HG02943 (cell line): ENCODE results near the gene SPATA1.
"Not testable (repeated sequence)": the region's sequence is repeated elsewhere in the genome, so short reads cannot be mapped to it uniquely, and the experiment has no call there.

Experiments
- ATAC-seq: cut with Tn5 transposase; IDR thresholded peaks from one replicate; pipeline ENCODE4 v1.9.1; 2021; ENCODE audit warnings: mild to moderate bottlenecking, low read depth, moderate library complexity; ENCODE audit not compliant: unreplicated experiment

Gene SPATA1

GRCh38 chr1:84584126-84584525 is 77.9 kb downstream of the SPATA1 start:
- no peak for ATAC-seq

- ATAC-seq, result no peak
Observed at GRCh38 chr1:84585803-84586202, 79.6 kb downstream of the SPATA1 start.

DNA sequence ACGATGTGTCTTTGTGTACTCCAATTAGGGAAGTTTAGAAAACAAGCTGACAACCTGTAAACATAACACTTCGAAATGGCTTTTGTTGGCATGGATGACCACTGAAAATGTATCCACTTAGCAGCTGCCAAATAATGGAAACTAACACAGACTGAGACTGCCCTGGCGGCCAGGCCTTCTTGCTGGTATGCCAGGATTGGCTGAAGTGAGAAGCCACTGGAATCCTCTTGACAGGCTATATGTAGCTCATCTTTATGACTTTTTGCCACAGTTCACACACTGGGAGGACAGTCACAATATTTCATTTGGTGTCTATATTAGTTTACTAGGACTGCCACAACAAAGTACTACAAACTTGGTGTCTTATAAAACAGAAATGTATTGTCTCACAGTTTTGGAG is 80.9 kb downstream of the SPATA1 start:
- ATAC-seq, result no peak

DNA sequence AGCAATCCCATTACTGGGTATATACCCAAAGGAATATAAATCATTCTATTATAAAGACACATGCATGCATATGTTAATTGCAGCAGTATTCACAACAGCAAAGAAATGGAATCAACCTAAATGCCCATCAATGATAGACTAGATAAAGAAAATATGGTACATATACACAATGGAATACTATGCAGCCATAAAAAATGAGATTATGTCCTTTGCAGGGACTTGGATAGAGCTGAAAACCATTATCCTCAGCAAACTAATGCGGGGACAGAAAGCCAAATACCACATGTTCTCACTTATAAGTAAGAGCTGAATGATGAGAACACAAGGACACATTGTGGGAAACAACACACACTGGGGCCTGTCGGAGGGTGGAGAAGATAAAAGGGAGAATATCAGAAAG is 88.8 kb downstream of the SPATA1 start:
- not testable (repeated sequence) for ATAC-seq

DNA sequence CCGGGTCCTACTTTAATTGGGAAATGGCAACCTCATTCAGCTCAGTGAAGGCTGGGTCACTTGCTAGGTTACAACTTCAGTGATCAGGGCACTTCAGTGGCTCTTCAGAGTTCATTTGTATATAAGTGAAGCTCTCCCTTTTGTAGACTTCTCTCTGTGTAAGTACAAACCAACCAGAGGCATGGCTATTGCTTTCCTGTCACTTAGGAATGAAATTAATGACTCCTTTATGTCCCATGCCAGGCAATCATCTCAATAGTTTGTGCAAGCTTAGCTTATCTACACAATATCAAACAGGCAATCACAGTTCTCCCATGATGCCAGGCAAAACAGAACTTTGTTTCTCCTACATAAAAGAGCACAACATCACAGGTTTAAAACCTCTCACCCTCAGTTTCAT is 90.8 kb downstream of the SPATA1 start:
- no peak for ATAC-seq

DNA sequence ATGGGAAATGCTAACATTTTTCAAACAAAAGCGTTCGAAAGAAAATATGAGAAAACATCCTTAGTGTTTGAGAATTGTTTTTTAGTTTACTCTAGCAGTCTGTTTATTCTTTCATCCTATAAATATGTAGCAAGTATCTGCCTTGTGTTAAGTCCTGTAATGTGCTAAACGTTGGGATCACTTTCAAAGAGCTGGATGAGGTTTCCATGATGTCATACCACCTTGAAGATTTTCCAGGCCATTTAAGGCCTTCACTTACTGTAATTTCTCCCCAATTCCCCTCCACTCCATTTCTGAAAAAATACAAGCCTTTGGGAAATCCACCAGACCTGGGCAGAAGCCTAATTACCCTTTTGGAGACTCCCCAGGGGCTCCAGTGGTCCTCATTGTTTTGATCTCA is 92.2 kb downstream of the SPATA1 start:
- no peak for ATAC-seq

- ATAC-seq, result peak; percentile 67
Observed at GRCh38 chr1:84598846-84599741, 92.9 kb downstream of the SPATA1 start.

GRCh38 chr1:84600796-84601195 is 94.6 kb downstream of the SPATA1 start:
- ATAC-seq, result no peak

DNA sequence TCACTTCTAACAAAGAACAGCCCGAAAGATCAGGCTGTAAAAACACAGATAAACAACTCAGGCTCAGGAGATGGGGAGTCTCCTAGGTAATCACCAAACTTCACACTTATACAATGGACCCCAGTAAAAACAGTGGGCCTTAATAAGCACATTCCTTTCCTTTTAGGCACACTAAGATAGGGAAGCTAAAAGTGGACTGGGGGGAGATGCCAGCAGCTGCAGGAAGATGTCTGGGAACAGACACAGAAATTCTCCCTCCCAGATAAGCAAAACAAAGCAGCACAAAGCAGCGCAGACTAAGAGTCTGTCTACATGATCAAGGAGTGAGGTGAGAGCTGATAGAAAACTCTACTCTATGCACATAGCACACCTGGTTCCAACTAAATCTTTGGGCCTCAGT is 97.0 kb downstream of the SPATA1 start:
- no peak for ATAC-seq

- no peak for ATAC-seq
Observed at GRCh38 chr1:84603941-84604830, 98.0 kb downstream of the SPATA1 start.

DNA sequence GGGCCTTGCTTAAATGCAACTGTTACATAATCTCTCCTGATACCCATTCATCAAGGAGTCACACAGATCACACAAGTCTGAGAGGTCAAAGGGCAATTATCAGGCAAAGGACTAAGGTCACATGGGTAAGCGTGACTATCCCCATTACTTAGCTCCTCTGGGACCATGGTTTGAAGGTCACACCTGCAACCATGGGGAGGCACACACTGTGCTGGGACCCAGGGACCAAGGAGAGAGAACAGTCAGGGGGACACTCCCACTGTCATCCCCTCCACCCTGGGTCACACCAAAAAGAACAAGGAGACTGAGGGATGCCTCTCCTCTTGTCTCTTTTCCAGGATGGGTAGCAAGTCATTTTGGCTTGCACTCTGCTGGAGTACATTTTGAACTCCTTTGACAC is 99.0 kb downstream of the SPATA1 start:
- ATAC-seq, result no peak

DNA sequence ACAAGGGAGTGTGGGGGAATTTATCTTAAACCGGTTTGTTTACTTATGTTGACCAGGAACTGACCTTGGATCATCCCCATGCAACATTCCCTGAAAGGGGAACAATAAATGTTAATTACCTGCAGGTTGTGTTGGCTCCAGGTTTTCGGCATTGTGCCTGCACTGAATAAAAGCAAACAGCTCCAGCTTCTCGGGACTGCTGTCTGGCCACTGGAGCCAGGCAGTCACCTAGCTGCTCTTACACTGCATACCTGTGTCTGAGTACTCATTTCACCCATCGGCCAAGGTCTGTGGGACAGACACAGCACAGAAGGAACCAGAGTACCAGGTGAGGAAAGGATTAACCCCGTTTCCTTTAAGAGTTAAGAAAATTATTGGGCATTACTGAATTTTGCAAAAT is 100.8 kb downstream of the SPATA1 start:
- ATAC-seq, result no peak

DNA sequence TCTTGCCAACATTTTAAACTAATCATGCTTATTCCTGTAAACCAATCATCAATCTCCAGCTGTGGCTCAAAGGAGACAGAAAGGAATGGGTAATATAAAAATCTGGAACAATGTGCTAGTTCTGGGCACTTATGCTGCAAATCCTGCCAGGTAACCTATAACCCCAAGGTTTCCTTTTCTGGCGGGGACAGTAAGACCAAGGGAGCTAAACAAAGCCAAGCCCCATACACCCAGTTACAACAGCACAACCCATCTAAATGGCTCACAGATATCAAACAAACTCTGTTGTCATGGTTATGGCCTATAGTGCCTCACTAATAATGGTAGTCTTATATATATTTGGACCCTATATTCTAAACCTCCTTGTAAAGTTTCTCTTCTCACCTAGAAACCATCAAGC is 104.9 kb downstream of the SPATA1 start:
- no peak for ATAC-seq

DNA sequence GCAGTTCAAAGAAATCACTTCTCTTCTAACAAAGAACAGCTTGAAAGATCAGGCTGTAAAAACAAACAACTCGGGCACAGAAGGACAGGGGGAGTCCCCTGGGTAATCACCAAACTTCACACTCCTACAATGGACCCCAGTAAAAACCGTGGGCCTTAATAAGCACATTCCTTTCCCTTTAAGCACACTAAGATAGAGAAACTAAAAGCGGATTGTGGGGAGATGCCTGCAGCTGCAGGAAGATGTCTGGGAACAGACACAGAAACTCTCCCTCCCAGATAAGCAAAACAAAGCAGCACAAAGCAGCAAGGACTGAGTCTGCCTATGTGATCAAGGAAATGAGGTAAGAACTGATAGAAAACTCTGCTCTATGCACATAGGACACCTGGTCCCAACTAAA is 105.6 kb downstream of the SPATA1 start:
- ATAC-seq, result no peak

GRCh38 chr1:84613026-84613425 is 106.8 kb downstream of the SPATA1 start:
- no peak for ATAC-seq

DNA sequence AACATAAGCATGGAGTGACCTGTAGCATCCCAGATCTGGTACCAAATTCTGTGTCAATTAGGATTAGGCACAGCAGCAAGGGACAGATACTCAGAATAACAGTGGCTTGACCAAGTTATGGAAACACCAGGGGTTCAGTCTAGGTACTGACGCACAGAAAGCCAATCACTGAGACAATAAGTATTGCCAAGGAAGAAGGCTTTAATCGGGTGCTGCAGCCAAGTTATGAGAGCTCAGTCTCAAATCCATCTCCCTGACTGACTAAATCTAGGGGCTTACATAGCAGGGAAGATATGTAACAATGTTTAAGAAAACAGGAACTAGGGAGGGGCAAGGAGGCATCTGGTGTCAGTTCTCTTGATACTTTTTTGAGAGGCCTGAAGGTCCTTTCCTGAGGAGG is 107.7 kb downstream of the SPATA1 start:
- no peak for ATAC-seq

DNA sequence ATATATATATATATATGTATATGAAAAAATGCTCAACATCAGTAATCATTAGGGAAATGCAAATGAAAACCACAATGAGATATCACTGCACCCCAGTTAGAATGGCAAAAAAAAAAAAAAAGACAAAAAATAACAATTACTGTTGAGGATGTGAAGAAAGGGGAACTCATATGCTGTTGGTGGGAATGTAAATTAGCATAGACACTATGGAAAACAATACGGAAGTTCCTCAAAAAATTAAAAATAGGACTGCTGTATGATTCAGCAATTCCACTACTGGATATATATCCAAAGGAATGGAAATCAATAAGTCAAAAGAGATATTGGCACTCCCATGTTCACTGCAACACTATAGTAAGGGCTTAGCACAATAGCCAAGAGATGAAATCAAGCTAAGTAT is 109.6 kb downstream of the SPATA1 start:
- no peak for ATAC-seq
